ENCODE results near the gene NSD1.

- no peak for TF ChIP-seq POLR2A (IDR thresholded peaks at IDR 0.05)
- TF ChIP-seq, protein P1, sequence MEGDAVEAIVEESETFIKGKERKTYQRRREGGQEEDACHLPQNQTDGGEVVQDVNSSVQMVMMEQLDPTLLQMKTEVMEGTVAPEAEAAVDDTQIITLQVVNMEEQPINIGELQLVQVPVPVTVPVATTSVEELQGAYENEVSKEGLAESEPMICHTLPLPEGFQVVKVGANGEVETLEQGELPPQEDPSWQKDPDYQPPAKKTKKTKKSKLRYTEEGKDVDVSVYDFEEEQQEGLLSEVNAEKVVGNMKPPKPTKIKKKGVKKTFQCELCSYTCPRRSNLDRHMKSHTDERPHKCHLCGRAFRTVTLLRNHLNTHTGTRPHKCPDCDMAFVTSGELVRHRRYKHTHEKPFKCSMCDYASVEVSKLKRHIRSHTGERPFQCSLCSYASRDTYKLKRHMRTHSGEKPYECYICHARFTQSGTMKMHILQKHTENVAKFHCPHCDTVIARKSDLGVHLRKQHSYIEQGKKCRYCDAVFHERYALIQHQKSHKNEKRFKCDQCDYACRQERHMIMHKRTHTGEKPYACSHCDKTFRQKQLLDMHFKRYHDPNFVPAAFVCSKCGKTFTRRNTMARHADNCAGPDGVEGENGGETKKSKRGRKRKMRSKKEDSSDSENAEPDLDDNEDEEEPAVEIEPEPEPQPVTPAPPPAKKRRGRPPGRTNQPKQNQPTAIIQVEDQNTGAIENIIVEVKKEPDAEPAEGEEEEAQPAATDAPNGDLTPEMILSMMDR (IDR thresholded peaks at IDR 0.05) = no peak
Observed at GRCh38 chr5:177228751-177229150, 95.2 kb downstream of the NSD1 start.
